HG03139 (cell line): ENCODE results near the gene CTAGE9.
"Not testable (repeated sequence)": the region's sequence is repeated elsewhere in the genome, so short reads cannot be mapped to it uniquely, and the experiment has no call there.

Source experiments
- ATAC-seq: cut with Tn5 transposase; IDR thresholded peaks from one replicate; pipeline ENCODE4 v1.9.1; 2021; ENCODE audit not compliant: unreplicated experiment

Gene CTAGE9

GRCh38 chr6:131710917-131711316 lies at the start of gene CTAGE9:
CTAGE9 (minus strand) TSS chr6:131711017; CDS start chr6:131711017, 0 bp downstream.
- not testable (repeated sequence) for ATAC-seq

GRCh38 chr6:131758920-131759319 lies 48.1 kb upstream of the CTAGE9 start:
- no peak for ATAC-seq

GRCh38 chr6:131756039-131756438 lies 45.2 kb upstream of the CTAGE9 start:
- no peak for ATAC-seq

GRCh38 chr6:131755597-131755996 lies 44.8 kb upstream of the CTAGE9 start:
- ATAC-seq = no peak

- no peak for ATAC-seq
Observed at GRCh38 chr6:131754715-131755567, 44.1 kb upstream of the CTAGE9 start.

- no peak for ATAC-seq
Observed at GRCh38 chr6:131754088-131754487, 43.3 kb upstream of the CTAGE9 start.

GRCh38 chr6:131751012-131751715 lies 40.3 kb upstream of the CTAGE9 start:
- ATAC-seq = not testable (repeated sequence)

GRCh38 chr6:131749023-131749422 lies 38.2 kb upstream of the CTAGE9 start:
- ATAC-seq = no peak

- no peak for ATAC-seq
Observed at GRCh38 chr6:131747821-131748353, 37.1 kb upstream of the CTAGE9 start.

- ATAC-seq = no peak
Observed at GRCh38 chr6:131745476-131745875, 34.7 kb upstream of the CTAGE9 start.

- ATAC-seq = no peak
Observed at GRCh38 chr6:131744432-131745287, 33.8 kb upstream of the CTAGE9 start.

GRCh38 chr6:131741688-131742393 lies 31.0 kb upstream of the CTAGE9 start:
- ATAC-seq = no peak

GRCh38 chr6:131740161-131740560 lies 29.3 kb upstream of the CTAGE9 start:
- no peak for ATAC-seq

- no peak for ATAC-seq
Observed at GRCh38 chr6:131739136-131739535, 28.3 kb upstream of the CTAGE9 start.

- no peak for ATAC-seq
Observed at GRCh38 chr6:131736811-131737210, 26.0 kb upstream of the CTAGE9 start.

- ATAC-seq = no peak
Observed at GRCh38 chr6:131736003-131736596, 25.3 kb upstream of the CTAGE9 start.

GRCh38 chr6:131733376-131734016 lies 22.7 kb upstream of the CTAGE9 start:
- ATAC-seq = no peak

- no peak for ATAC-seq
Observed at GRCh38 chr6:131731224-131731623, 20.4 kb upstream of the CTAGE9 start.

- no peak for ATAC-seq
Observed at GRCh38 chr6:131730264-131730663, 19.4 kb upstream of the CTAGE9 start.
